Lower leg skin (tissue), 3 donors: ENCODE measurements around the gene FRAS1.

Source experiments
- POLR2A ChIP-seq, 2 donors: fragments of 450-650 bp; IDR thresholded peaks; one replicate each; pipeline ENCODE4 v1.6.1; 2016 to 2017; ENCODE audit warnings: antibody characterized with exemption in 2 of 2, mild to moderate bottlenecking in 1 of 2, moderate library complexity in 1 of 2
- TF ChIP-seq, protein P1 (sequence below), 3 donors: fragments of 450-650 bp; IDR thresholded peaks; one replicate each; pipeline ENCODE4 v1.5.1; 2016; ENCODE audit warnings: antibody characterized with exemption in 3 of 3, mild to moderate bottlenecking in 3 of 3, moderate library complexity in 2 of 3

- TF ChIP-seq, protein P1, sequence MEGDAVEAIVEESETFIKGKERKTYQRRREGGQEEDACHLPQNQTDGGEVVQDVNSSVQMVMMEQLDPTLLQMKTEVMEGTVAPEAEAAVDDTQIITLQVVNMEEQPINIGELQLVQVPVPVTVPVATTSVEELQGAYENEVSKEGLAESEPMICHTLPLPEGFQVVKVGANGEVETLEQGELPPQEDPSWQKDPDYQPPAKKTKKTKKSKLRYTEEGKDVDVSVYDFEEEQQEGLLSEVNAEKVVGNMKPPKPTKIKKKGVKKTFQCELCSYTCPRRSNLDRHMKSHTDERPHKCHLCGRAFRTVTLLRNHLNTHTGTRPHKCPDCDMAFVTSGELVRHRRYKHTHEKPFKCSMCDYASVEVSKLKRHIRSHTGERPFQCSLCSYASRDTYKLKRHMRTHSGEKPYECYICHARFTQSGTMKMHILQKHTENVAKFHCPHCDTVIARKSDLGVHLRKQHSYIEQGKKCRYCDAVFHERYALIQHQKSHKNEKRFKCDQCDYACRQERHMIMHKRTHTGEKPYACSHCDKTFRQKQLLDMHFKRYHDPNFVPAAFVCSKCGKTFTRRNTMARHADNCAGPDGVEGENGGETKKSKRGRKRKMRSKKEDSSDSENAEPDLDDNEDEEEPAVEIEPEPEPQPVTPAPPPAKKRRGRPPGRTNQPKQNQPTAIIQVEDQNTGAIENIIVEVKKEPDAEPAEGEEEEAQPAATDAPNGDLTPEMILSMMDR (IDR thresholded peaks at IDR 0.05), result no peak
- no peak for TF ChIP-seq POLR2A (IDR thresholded peaks at IDR 0.05)
Observed at GRCh38 chr4:78560296-78560963, 503.3 kb downstream of the FRAS1 start.
